ENCODE measurements around the gene CPM.

Gene CPM

DNA sequence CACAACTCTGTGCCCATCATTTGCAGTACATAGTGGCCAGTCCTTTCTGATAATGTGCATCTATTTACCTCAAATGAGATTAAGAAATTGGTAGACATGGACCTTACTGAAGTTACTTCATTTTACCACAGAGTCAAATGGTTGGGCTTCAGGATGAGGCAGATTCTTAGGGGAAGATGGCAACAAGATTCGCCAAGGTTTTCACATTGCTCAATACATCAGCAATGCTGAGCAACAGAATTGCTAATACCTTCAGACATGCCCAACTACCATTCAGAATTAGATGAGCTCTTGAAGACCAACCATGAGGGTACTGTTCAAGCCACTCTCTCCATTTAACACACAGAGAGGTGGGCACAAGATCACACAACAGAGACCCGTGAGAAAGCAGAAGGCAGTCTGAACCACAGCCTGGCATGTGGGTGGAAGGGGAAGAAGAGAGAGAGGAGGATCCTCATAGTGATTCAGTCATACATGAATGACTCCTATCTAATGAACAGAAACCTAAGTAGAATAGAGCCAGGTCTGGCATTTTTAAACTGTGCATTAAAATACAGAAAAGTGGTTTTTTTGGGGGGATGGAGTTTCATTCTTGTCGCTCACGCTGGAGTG lies 28.5 kb downstream of the CPM start:
- no peak for DNase-seq (ENCODE audit: low read depth)

DNA sequence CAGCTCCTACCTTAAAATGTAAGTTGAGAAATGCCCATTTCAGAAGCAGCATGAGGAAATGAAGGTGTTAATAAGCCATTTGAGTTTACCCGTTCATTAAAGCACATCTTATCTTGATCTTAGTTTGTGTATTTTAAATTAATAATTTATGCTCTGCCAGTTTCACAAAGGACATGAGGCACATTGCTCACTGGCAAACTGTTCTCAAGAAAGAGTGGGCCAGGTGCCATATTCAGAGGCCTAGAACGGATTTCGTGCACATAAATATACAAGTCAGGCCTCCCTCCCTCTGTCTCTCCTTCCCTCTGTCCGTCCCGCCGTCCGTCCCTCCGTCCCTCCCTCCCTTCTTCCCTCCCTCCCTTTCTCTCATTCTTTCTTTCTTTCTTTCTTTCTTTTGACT lies 29.5 kb downstream of the CPM start:
- no peak for DNase-seq (ENCODE audit: low read depth)

DNA sequence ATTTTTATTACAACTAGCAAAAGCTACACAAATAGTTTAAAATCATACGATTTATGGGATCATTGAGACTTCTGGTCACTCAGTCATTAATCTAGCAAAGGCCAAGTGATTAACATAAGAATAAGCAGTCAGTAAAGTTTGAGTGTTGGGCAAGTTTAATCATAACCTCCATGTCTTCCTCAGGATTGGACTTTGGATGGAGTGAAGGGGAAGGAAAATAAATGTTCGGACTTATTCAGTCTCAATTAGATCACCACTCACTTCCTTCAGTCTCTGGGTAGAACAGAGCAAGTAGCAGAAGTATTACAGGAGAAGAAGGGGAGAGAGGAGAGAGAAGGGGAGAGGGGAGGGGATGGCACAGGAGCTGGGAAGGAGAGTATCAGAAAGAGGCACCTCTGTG lies 31.4 kb downstream of the CPM start:
- no peak for DNase-seq (ENCODE audit: low read depth)

DNA sequence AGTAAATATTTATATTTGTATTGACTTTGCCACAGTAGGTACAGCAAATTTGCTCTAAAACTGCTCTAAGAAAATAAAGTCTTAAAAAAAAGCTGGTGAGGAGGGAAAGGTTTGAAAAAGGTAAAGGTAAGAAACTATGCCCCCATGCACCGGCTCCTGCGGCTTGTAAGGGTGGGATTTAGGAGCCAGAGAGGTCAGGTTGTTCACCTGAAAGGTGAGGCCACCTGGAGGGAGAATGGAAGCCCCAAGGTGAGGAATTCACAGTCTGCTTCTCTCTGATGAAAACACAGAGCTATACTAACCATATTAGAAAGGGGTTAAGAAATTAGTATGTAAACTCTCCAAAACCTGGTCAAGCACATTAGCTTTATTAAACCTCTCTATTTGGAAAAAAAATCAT lies 31.8 kb downstream of the CPM start:
- no peak for DNase-seq (ENCODE audit: low read depth)

DNA sequence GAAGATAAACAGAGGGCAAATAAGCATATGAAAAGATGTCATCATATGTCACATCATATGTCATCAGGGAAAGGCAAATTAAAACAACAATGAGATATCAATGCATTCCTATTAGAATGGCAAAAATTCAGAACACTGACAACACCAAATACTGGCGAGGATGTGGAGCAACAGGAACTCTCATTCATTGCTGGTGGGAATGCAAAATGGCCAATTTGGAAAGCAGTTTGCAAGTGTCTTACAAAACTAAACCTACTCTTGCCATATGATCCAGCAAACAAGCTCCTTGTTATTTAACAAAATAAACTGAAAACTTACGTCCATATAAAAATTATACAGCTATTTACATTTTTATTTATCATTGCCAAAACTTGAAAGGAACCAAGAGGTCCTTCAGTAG lies 32.7 kb downstream of the CPM start:
- DNase-seq (ENCODE audit: low read depth), result no peak

DNA sequence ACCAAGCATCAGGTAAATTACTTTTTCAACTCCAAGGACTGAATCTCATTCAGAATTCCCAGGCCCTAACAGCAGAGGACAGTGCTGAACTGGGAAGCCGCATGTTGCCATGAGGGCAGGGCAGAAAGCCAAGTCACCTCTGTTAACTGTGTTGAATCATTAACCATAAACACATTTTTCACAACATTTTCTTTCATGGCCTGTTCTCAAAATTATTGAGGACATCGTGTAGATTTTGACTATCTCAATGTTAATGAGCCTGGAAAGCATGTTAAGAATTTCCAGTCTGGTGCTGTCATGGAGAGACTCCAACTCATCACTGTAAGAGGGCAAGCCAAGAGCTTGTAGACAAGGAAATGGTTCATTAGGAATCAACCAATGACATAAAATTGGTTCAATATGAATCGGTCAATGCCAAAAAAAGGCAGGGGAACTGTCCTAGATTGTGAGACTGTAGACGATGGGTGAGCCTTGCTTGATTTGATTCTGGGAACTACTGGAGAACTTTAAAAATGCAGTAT lies 33.7 kb downstream of the CPM start:
- DNase-seq (ENCODE audit: low read depth), result no peak

DNA sequence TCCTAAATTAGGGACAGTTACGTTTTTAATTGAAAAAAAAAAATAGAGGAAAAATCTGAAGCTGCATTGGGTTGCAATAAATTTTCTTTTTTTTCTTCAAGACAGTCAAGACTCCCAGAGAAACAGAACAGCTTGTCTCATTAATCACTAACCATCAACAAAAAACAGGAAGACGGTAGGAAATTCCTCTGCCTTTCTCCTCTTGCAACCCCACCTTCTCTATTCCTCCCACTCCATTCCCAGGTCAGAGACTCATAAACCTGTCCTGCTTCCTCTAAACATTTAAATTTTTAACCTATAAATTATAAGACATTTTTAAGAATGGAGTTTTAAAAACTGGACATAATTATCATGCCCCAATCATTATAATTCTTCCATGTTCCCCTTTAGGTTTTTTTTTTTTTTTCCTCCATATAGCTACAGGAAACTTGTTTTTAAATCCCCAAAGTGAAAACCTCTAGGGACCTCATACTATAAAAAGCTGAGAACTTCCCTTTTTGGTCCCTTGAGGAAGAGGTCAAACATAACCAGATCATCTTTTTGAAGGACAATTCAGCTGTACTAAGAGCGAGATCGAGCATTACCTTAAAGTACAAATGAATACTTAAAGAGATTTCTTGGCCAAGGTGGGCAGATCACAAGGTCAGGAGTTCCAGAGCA lies 36.0 kb downstream of the CPM start:
- no peak for DNase-seq (ENCODE audit: low read depth)

DNA sequence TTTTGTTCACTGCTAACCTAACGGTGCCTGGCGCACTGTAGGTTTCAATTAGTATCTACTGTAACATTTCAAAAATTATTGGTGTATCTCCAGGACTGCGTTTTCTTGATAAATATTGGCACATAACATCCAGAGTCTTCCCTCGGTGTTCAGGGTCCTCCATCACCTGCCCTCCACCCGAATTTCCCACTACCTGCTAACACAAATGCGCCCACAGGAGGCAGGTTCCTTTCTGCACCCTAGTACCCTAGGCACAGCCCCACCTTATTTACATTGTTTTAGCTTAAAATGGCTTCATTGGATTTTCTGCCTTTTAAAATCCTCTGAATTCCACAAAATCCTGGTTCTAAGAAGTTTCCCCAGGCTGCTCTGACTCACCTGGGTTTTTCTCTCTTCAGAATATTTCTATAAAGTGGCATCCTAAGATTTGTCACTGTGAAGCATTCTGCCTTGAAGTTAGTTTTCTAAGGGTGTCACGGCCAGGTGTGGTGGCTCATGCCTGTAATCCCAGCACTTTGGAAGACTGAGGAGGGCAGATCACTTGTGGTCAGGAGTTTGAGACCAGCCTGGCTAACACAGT lies 38.6 kb downstream of the CPM start:
- no peak for DNase-seq (ENCODE audit: low read depth)

DNA sequence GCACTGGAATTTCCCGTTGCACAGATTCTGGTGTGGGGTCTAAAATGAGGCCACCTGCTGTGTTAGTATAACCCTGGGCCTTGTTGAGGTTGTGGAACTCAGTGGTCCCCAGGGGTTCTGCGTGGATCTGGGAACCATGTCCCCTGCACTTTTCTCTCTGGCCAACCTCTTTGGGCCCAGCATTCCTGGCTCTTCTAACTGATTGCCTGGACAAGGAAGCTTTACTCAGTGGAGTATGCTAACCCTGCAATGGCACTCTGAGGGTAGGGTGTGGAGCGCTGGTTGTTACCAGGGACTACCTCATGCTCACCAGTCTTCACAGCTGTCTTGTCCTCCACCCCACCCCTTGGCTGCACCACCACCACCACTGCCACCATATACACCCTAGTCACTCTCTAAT lies 39.2 kb downstream of the CPM start:
- no peak for DNase-seq (ENCODE audit: low read depth)

DNA sequence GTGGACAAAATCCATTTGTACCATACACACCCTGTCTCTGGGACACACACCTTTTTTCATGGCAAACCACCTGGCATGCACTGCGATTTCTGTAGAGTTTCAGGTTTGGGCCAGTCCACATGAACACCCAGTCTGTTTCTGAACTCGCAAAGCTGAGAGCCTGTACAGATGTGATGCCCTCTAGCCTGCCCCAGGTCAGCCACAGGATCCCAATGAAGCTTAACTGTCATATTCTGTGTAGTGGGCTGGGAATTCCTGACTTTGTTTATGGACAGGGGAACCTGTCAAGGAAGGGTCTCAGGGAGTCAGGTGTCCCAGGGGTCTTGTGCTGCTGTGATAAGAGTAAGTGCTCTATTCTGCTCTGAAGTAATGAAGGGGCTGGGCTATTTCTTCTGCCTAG lies 39.8 kb downstream of the CPM start:
- DNase-seq (ENCODE audit: low read depth), result no peak

DNA sequence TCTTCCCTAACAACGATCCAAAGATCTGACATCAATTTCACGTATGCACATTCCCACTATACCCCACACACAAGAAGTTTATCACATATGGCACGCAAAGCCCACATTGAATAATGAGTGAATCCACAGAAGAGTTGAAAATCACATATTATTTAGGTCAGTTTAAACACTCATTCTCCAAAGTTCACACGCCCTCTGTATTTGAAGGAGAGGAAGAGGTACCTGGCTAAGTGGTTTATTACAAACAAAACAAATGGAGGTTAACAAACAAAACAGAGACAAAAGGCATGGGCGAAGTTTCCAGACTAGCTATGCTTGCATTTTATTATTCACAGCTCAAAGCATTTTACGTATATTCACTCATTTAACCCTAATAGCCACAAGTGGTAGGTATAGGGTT lies 41.8 kb downstream of the CPM start:
- DNase-seq (ENCODE audit: low read depth), result no peak

DNA sequence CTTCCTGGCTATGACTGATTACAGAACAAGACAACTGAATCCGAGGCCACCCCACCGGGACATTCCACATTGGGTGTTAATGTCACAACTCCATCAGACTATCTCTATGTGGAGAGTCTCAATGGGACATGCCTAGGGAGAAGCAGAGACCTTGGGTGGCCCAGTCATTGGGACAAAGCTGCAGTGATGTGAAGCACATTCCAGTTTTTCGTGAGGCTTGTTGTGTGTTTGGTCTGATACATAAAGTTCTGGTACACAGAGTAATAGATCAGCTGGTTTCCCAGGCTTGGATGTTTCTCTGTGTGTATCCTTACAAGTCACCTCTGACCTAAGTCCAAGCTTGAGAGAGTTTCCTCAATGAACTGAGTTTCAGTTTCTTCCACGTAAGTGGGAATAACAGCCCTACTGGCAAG lies 42.3 kb downstream of the CPM start:
- no peak for DNase-seq (ENCODE audit: low read depth)

DNA sequence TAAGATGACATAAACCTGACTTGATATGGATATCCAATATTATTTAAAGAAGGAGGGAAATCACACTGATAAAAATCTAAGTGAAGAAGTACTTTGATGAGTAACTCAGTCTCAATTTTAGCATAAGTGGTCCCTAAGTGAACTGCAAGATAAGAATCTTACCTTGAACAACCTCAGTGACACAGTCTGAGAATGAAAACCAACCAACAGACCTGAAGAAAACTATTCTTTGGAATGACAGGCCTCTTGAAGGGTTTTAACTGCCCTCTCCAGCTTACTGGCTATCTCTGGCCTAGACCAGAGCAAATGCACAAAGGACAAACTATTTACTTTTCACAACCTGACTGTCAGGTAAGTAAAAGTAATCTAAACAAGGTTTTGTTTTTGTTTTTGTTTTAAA lies 44.7 kb downstream of the CPM start:
- DNase-seq (ENCODE audit: low read depth), result no peak

DNA sequence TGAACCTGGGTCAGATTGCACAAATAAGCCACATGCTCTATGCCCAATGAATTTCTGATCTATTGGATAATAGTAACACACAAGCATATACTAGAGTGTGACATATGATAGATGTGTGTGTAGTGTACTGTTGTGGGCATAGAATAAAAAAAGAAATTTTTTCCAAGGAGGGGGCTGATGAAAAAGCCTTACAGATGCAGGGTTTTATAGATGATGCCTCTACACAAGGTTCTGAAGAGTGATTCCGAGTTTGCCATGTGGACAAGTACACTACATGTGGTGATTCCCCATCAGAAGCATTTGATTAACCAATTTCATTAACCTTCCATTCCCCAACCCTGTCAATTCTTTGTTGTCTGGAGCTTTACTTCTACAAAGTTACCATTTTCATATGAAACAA lies 45.3 kb downstream of the CPM start:
- no peak for DNase-seq (ENCODE audit: low read depth)

DNA sequence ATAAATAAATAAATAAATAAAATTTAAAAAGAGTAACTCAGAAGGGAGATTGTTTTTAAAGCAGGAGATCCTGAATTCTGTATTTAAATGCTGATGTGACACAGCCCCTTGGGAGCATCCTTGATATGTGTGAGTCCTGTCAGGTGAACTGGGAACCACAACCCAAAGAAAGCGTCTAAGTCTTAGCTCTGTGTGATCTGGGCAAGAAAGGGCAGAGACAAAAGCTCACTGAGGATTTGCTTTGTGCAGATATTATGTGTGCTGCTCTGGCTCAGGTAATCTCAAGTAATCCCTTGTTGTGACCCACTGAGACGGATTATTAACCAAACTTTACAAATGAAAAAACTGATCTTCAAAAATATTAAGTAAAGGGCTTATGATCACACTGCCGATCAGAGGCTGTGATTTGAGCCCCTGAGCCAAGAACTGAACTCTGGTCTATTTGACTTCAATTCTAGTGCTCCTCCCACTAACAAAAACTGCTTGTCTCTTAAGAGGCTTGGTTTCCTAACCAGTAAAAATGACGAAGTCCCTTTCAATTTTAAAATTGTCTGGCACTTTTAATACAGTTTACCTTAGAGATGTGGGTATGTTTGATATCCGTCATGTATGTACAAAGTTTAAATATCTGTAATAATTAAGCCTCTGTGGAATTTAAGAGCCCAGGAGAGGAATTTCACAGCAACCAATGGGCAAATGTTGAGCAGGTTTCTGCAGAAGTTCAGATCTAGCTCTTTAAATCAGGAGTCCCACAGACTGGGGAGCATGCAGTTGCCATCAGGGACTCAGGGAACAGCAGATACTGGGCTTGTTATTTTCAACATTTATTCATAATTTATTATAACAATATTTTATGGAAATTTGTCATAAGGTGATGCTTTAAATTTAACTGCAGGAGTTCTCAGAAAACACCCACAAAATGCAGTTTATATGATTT lies 46.1 kb downstream of the CPM start:
- no peak for DNase-seq (ENCODE audit: low read depth)

DNA sequence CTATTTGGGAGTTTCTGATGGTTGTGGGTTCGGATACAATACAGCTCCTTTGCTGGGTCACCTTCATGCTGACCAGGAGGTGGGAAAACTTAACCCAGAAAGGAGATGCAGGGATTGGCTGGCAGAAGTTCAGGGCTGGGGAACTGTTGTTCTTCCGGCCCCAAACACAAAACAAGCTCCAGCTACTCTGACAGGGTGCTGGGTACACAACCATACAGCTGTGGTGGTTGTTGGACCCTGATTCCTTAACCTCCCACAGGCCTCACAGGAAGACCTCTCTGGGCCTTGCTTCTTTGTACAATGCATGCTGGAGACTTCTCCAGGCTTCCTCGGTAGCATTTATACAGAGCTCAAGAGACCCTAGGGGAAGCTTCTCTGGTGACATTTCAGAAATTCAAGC lies 47.6 kb downstream of the CPM start:
- DNase-seq (ENCODE audit: low read depth), result no peak

DNA sequence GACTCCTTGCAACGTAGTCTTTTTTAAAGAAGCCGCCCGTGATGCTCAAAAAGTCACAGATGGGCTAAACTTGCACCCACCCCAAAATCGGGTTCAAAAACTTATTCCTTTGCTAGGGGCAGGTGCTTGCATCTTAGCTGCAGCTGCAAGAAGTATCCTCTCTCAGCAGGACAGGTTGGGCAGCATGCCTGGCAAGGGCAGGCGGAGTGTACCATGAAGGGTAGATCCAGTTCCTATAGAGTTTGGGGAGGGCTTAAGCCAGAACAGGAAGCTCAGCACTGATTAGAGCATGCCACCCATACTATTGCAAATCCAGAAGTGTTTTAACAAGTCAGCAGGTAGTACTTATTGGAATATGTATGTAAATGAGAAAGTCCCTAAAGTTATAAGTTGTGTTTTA lies 48.7 kb downstream of the CPM start:
- no peak for DNase-seq (ENCODE audit: low read depth)

DNA sequence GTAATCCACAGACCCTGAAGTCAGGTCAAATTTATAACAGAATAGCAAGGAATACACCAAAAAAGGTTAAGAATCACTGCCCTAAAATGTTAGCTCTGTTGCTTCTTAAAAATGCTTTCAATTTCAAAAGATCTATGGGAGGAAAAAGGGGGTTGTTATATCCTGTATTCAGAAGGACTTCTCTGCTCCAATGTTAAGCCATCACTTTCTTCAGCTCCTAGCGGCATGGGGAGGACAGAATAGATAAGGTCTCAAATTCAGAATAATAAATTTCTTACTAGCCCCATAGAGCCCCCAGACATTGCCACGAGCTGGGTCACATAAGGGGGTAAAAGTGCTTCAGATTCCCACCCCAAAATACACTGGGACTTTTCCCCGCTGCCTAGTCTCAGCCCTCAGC lies 49.8 kb downstream of the CPM start:
- DNase-seq (ENCODE audit: low read depth), result no peak

DNA sequence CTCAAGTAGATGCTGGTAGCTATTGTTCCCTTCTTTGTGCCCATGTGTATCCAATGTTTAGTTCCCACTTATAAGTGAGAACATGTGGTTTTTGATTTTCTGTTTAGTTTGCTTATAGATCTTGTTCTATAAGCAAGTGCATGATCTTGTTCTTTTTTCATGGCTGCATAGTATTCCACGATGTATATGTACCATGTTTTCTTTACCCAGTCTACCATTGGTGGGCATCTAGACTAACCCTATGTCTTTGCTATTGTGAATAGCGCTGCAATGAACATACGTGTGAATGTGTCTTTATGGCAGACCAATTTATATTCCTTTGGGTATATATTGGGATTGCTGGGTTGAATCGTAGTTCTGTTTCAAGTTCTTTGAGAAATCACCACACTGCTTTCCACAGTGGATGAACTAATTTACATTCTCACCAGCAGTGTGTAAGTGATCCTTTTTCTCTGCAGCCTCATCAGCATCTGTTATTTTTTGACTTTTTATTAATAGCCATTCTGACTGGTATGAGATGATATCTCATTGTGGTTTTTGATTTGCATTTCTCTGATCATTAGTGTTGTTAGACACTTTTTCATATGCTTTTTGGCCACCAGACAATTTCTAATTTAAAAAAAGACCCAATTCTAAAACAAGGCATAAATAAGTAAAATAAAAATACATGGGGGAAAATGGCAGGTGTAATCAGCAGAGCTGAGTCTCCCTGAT lies 50.6 kb downstream of the CPM start:
- no peak for DNase-seq (ENCODE audit: low read depth)

DNA sequence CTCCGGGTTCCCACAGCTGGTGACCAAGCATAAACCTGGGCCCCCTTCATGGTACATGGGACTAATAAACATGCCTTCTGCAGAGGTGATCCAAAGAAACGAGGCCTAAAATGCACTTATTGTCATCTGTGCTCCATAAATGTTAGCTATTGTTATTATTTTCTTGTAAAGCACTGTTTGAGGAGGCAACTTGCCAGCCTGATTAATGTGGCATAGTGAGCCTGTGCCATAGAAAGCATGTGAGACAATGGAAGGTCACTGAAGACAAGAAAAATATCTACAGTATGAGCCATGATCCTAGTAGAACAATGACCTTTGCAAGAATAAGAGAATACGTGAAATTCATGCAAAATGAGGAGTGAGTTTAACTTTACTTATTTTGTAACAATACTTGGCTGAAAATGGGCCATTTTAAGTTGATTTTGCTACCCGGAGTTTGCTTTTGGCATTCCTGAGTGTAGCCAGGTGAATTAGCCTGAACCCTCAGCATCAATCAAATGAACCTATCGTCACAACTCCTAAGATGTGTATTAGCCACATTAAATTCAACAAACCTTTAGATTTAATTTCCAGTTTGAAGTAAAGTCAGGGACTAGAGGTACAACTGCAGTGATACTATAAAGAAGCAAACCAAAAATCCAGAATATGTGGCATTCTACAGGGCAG lies 52.2 kb downstream of the CPM start:
- DNase-seq (ENCODE audit: low read depth), result no peak

DNA sequence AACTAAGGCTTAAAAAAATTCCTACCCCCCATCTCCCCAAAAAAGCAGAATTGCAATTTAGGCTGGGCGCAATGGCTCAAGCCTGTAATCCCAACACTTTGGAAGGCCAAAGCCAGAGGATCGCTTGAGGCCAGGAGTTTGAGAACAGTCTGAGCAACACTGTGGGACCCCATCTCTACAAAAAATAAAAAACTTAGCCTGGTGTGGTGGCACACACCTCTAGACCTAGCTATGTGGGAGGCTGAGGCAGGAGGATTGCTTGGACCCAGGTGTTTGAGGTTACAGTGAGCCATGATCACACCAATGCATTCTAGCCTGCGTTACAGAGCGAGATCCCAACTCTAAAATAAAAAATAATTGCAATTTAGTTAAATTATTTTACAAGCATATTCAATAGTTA lies 54.1 kb downstream of the CPM start:
- DNase-seq (ENCODE audit: low read depth), result no peak
